Measurements from ENCODE around the gene LEFTY2. TPM values are rescaled to one million over a fixed set of nuclear protein-coding genes. Genes with fewer than 3 reads are reported as not detected.
"Not testable (repeated sequence)": the region's sequence is repeated elsewhere in the genome, so short reads cannot be mapped to it uniquely, and the experiment has no call there.

LEFTY2 gene
- total RNA-seq, 1 donor from 2014 or later, result 144 TPM

- not testable (repeated sequence) for DNase-seq (ENCODE audit: low spot score)
Observed at GRCh38 chr1:225929462-225929861, 11.6 kb downstream of the LEFTY2 start.

- DNase-seq (ENCODE audit: low spot score), result no peak
Observed at GRCh38 chr1:225928186-225929175, 12.5 kb downstream of the LEFTY2 start.

- no peak for DNase-seq (ENCODE audit: low spot score)
Observed at GRCh38 chr1:225926551-225927113, 14.4 kb downstream of the LEFTY2 start.

- DNase-seq (ENCODE audit: low spot score), result peak; percentile 97
Observed at GRCh38 chr1:225923692-225924555, 17.1 kb downstream of the LEFTY2 start, which contains the start of gene PYCR2. PYCR2 (minus strand) TSS chr1:225924250; CDS start chr1:225924110, 140 bp downstream.

GRCh38 chr1:225923381-225923691 lies 17.7 kb downstream of the LEFTY2 start:
- DNase-seq (ENCODE audit: low spot score), result no peak

GRCh38 chr1:225921734-225922709 lies 19.0 kb downstream of the LEFTY2 start:
- no peak for DNase-seq (ENCODE audit: low spot score)

GRCh38 chr1:225919906-225920305 lies 21.1 kb downstream of the LEFTY2 start:
- peak; percentile 26 for DNase-seq (ENCODE audit: low spot score)

GRCh38 chr1:225918280-225918679 lies 22.7 kb downstream of the LEFTY2 start:
- no peak for DNase-seq (ENCODE audit: low spot score)

GRCh38 chr1:225917536-225917935 lies 23.5 kb downstream of the LEFTY2 start:
- no peak for DNase-seq (ENCODE audit: low spot score)

GRCh38 chr1:225917101-225917500 lies 23.9 kb downstream of the LEFTY2 start:
- no peak for DNase-seq (ENCODE audit: low spot score)

- DNase-seq (ENCODE audit: low spot score), result no peak
Observed at GRCh38 chr1:225915538-225915991, 25.5 kb downstream of the LEFTY2 start.

GRCh38 chr1:225914947-225915346 lies 26.1 kb downstream of the LEFTY2 start:
- no peak for DNase-seq (ENCODE audit: low spot score)

GRCh38 chr1:225914391-225914790 lies 26.6 kb downstream of the LEFTY2 start:
- no peak for DNase-seq (ENCODE audit: low spot score)

- peak; percentile 35 for DNase-seq (ENCODE audit: low spot score)
Observed at GRCh38 chr1:225911191-225912130, 29.6 kb downstream of the LEFTY2 start.

- DNase-seq (ENCODE audit: low spot score), result no peak
Observed at GRCh38 chr1:225909477-225909876, 31.5 kb downstream of the LEFTY2 start.

GRCh38 chr1:225908773-225909172 lies 32.2 kb downstream of the LEFTY2 start:
- DNase-seq (ENCODE audit: low spot score), result no peak

GRCh38 chr1:225908013-225908640 lies 32.9 kb downstream of the LEFTY2 start:
- no peak for DNase-seq (ENCODE audit: low spot score)

GRCh38 chr1:225907341-225907740 lies 33.7 kb downstream of the LEFTY2 start:
- no peak for DNase-seq (ENCODE audit: low spot score)

GRCh38 chr1:225906467-225906866 lies 34.6 kb downstream of the LEFTY2 start:
- DNase-seq (ENCODE audit: low spot score), result no peak
